Activated CD4-positive, alpha-beta T cell treated with anti-CD3 and anti-CD28 coated beads, Interleukin-2, Interleukin-4, amounts not matched to agents 100 ng/mL and 50 ng/mL, durations not matched to agents 16 hours and 8 hours (primary cell): ENCODE results near the gene AP1AR.
"Not testable (repeated sequence)": the region's sequence is repeated elsewhere in the genome, so short reads cannot be mapped to it uniquely, and the experiment has no call there.

Experiments
- DNase-seq: peaks from one replicate; pipeline ENCODE4 v3.0.0-alpha.2; 2020; ENCODE audit warnings: low spot score

Gene AP1AR

GRCh38 chr4:112231779-112232713, at the start of gene AP1AR:
Gene AP1AR, plus strand, starts transcription at chr4:112231787. Its CDS starts 305 bp downstream, at chr4:112232092.
- peak; percentile 77 for DNase-seq

GRCh38 chr4:112182604-112183003, 49.0 kb upstream of the AP1AR start:
- no peak for DNase-seq

GRCh38 chr4:112183252-112183651, 48.3 kb upstream of the AP1AR start:
- no peak for DNase-seq

- peak; percentile 41 for DNase-seq
These were observed 47.1 kb upstream of the AP1AR start for GRCh38 chr4:112184438-112184837.

- no peak for DNase-seq
These were observed 46.3 kb upstream of the AP1AR start for GRCh38 chr4:112185334-112185733.

- DNase-seq, result no peak
These were observed 45.6 kb upstream of the AP1AR start for GRCh38 chr4:112185740-112186670.

- DNase-seq, result no peak
These were observed 41.8 kb upstream of the AP1AR start for GRCh38 chr4:112189754-112190153.

GRCh38 chr4:112190684-112191083, 40.9 kb upstream of the AP1AR start:
- no peak for DNase-seq

- no peak for DNase-seq
These were observed 35.1 kb upstream of the AP1AR start for GRCh38 chr4:112196461-112196860.

GRCh38 chr4:112199041-112199440, 32.5 kb upstream of the AP1AR start:
- no peak for DNase-seq

GRCh38 chr4:112201915-112202505, 29.6 kb upstream of the AP1AR start:
- no peak for DNase-seq

GRCh38 chr4:112203593-112203992, 28.0 kb upstream of the AP1AR start:
- DNase-seq, result no peak

GRCh38 chr4:112206431-112206830, 25.2 kb upstream of the AP1AR start:
- no peak for DNase-seq

- DNase-seq, result not testable (repeated sequence)
These were observed 23.2 kb upstream of the AP1AR start for GRCh38 chr4:112208137-112209095.

GRCh38 chr4:112210777-112211176, 20.8 kb upstream of the AP1AR start:
- no peak for DNase-seq

GRCh38 chr4:112213091-112213490, 18.5 kb upstream of the AP1AR start:
- DNase-seq, result no peak

- DNase-seq, result no peak
These were observed 17.7 kb upstream of the AP1AR start for GRCh38 chr4:112213856-112214255.

GRCh38 chr4:112214390-112215264, 17.0 kb upstream of the AP1AR start:
- peak; percentile 11 for DNase-seq

GRCh38 chr4:112219826-112220366, 11.7 kb upstream of the AP1AR start:
- no peak for DNase-seq
